Stimulated activated CD8-positive, alpha-beta memory T cell treated with anti-CD3 and anti-CD28 coated beads, Interleukin-7, amount 100 ng/mL, for 4 hours (primary cell): Measurements from ENCODE around the gene CHIT1.

ENCODE experiments used
- DNase-seq, 2 donors: peaks; one replicate each; pipeline ENCODE4 v3.0.0-alpha.2; 2020; ENCODE audit warnings: low read depth in 2 of 2

CHIT1 gene

DNA sequence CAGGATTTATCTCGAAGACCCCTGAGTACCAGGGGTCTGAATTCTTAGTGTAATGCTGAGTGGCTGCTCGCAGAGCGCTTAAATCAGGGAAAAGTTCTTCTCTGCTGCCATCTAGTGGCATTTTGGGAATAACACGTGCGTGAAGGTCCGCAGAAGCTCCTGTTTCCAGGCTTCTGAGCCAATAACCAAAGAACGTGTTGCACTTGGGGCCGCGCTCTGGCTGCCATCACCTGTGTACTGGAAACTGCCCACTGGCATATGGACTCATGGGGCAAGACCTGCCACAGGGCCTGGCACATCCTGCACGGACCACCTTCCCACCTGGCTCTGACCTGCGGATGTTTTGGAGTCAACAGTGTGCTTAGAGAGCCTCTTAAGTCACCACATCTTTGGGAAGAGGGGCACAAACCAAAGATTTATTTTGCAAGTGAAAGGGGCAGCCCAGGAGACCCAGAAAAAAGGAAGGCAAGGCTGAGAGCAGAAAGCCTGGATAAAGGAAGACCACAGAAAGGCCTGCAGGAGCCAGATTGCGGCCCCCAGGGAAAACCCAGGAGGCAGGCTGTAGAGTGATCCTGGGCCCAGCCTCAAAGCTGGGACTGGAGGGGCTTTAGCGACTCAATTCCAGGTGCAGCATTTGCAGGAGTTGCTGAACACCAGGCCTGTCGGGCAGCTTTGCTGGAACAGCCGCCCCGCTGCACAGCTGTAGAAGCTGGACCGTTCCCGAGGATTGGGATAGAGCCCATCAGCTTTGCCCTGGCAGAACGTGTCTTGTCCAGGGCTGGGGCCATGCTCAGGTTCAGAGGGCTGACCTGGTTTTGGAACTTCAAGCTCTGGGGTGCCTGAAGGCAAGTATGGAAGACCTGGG, 13.0 kb downstream of the CHIT1 start:
- peak; percentile 12 to 21 for DNase-seq

- no peak for DNase-seq
Observed at GRCh38 chr1:203215573-203215972, 13.9 kb downstream of the CHIT1 start.

DNA sequence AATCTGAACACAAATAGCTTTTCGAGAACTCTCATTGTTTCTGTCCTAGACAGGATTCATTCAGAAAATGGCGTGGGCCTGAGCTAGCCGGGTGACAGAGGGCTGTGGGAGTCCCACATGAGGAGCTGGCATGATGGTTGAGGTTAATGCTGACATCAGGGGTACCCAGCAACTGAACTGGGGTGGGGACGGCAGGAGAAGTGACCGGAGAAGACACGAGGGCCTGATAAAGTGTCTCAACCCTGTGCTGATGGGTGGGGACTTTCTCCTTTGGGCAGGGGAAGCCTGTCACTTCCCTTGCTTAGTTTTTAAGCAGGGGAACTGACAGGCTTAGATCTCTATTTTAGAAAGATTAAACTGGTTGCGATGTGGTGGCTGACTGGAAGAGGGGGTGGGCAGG, 14.6 kb downstream of the CHIT1 start:
- no peak for DNase-seq

- no peak for DNase-seq
Observed at GRCh38 chr1:203213126-203213525, 16.3 kb downstream of the CHIT1 start.

DNA sequence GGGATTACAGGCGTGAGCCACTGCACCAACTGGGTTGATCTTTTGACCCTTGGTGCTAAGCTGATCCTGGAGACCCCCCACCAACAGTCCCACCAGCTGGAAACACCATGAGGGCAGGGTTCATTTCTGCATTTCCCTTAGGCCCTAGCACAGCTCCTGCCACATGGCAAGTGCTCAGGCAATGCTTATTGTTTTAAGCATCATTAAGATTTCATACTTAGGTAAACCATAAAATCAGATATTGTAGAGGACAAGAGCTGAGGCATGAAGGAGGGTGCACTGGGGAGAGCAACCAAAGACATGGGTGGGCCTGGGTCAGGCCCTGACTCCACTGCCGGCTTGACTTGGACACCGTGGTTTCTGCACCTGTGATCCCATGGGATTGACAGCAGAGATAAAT, 17.7 kb downstream of the CHIT1 start:
- no peak for DNase-seq

- no peak for DNase-seq
Observed at GRCh38 chr1:203210988-203211387, 18.5 kb downstream of the CHIT1 start.

- DNase-seq = no peak
Observed at GRCh38 chr1:203210350-203210749, 19.1 kb downstream of the CHIT1 start.

GRCh38 chr1:203208181-203208580, 21.3 kb downstream of the CHIT1 start:
- DNase-seq = no peak

GRCh38 chr1:203207751-203208150, 21.7 kb downstream of the CHIT1 start:
- no peak for DNase-seq

GRCh38 chr1:203206129-203206687, 23.3 kb downstream of the CHIT1 start:
- no peak for DNase-seq

DNA sequence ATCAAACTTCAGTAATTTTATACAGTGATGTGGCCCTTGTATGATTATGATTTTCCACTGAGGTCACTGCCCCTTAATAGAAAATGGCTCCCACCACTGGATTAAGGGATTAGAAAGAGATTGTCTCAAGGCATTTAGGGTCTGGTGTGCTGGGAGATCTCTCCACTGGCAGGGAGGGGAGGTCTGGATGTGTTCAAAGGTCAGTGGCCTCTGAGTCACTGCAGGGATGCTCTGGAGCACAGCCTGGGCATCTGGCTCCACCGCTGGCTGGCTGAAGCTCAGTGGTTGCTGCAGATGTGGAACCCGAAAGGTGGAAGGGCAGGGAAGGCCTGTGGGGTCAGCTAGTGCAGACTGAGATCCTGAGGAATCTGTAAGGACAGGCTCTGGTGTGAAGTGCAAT, 24.7 kb downstream of the CHIT1 start:
- no peak for DNase-seq

DNA sequence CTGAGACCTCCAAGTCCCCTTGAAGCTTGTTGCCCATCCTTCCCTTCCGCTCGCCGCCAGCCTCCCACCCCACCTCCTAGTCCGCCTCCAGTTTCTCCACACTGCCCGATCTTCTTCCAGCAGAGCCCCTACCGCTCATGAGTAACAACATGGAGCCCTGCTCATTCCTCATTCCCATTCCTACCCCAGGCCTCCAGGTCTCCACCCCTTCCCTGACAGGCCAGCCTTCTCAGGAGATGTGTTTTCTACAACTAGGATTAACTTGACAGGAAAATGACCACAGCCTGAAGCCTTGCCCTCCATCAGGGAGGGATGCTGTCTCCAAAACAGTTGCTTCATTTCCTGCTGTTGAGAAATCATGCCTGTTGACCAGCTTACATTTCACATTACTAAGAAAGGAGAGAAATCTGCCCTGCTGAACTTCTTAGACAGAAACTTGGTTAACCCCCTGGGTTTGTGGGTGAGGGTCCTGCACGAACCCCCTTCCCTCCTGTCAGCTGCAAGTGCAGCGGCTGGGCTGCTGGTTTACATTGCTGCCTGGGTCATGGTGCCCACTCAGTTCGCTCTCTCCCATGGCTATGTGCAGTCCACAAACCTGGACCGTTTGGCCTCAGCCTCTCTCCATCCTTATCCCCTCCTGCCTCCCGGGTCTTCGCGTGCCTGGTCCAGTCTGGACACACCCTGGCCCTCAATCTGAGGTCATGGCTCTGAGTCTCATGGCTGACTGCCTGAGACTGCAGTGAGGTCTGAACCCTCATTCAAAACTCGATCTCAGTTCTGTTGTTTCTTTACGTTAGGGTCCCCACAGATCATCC, 26.8 kb downstream of the CHIT1 start:
- DNase-seq = no peak

- no peak for DNase-seq
Observed at GRCh38 chr1:203201516-203202205, 27.8 kb downstream of the CHIT1 start.

GRCh38 chr1:203200916-203201315, 28.6 kb downstream of the CHIT1 start:
- no peak for DNase-seq

DNA sequence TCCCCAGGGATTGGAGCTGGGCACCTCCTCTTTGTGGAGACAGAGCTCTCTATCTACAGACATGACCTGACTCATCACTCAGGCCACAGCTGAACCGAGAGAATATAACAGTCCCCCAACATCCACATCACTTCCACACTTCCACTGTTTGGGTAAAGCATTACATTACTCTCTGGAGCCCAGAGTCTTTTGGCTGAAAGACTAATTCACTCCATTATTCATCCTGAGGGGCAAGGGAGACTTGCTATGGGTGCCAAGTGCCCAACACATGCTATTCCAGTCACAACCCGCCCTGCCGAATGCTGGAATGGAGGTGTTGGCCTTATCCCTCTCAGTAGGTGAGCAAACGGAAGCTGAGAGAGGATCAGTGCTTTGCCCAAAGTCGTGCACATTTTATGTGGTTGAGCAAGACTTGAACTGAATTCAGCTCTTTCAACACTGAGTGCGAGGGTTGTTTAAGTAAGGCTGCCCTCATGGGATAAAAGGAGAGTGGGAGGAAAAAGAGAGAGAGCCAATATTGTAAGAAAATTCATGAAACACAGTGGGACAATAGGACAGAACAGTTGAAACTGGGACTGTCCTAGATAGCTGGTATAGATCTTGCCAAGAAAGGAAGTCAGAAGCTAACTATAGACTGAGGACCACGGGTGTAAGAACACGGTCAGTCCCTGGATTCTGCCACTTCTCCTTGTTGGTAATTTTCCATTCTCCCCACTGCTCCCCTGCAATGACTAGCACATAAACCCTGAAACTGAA, 29.5 kb downstream of the CHIT1 start:
- DNase-seq = no peak

- no peak for DNase-seq
Observed at GRCh38 chr1:203199481-203199815, 30.0 kb downstream of the CHIT1 start.

GRCh38 chr1:203199002-203199401, 30.5 kb downstream of the CHIT1 start:
- no peak for DNase-seq

GRCh38 chr1:203197625-203198024, 31.8 kb downstream of the CHIT1 start:
- no peak for DNase-seq

- DNase-seq = no peak
Observed at GRCh38 chr1:203196371-203196770, 33.1 kb downstream of the CHIT1 start.

DNA sequence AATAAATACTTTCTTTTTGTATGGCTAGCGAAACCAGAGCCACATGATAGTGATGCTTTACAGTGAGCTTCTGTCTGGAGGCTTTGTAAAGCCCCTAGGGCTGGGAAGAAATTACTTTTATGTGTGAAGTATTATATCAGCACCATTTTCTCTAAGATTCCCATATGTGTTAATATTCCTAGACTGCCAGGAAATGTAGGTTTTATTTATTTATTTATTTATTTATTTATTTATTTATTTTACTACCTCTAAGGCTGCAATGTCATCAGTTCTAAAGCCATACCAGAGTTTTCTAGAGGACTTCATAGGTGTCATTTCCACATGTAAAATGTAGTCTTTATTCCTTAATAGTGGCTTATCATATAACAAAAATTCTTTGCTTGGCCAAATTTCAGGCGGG, 38.5 kb downstream of the CHIT1 start:
- no peak for DNase-seq

GRCh38 chr1:203189951-203190352, 39.5 kb downstream of the CHIT1 start:
- DNase-seq = no peak
